IMR-90 (cell line): ENCODE data around the gene ZNF451. TPM values are rescaled to one million over a fixed set of nuclear protein-coding genes. Genes with fewer than 3 reads are reported as not detected.

Experiments
- ATAC-seq: fragments of 200-7000 bp; cut with Tn5 transposase; 2 replicates; pipeline ENCODE4 v1.9.1; 2020; ENCODE audit warnings: low read depth, mild to moderate bottlenecking, moderate library complexity
- BruUV-seq: library from RNA; stranded (reverse); fragments of 400-500 nt; replicated peaks from 2 replicates; lab custom pipeline; 2021; lab: Mats Ljungman, UMichigan
- CTCF ChIA-PET: fragments of 300-600 bp; formaldehyde crosslinking; extraction: SDS; loops from one replicate; lab custom pipeline; 2021; ENCODE audit warnings: antibody characterized with exemption; lab: Yijun Ruan, JAX
- POLR2A ChIA-PET: fragments of 300-600 bp; sonication (Branson Sonifier 250); formaldehyde crosslinking; loops from one replicate; lab custom pipeline; 2022; ENCODE audit warnings: antibody characterized with exemption; ENCODE audit not compliant: unreplicated experiment; lab: Charles Lee
- DNase-seq: peaks from one replicate; pipeline ENCODE4 v3.0.0; 2013
- H2AFZ ChIP-seq: replicated peaks from 2 replicates; pipeline ENCODE3; 2013; ENCODE audit warnings: low read length, mild to moderate bottlenecking; ENCODE audit not compliant: poor library complexity
- H2AK5ac ChIP-seq: 2 replicates; pipeline ENCODE4 v1.6.1; 2013; ENCODE audit warnings: low read depth, low read length, inconsistent platforms
- H2AK9ac ChIP-seq: replicated peaks from 2 replicates; pipeline ENCODE3; 2013; ENCODE audit warnings: mild to moderate bottlenecking, low read depth, low read length, moderate library complexity; ENCODE audit not compliant: poor library complexity
- H2BK120ac ChIP-seq: 2 replicates; pipeline ENCODE4 v1.6.1; 2013; ENCODE audit warnings: low read depth, low read length, inconsistent platforms
- H2BK15ac ChIP-seq: 3 replicates; pipeline ENCODE4 v1.6.1; 2013; ENCODE audit warnings: low read depth, low read length, inconsistent platforms
- H2BK20ac ChIP-seq: 2 replicates; pipeline ENCODE4 v1.6.1; 2013; ENCODE audit warnings: low read depth, mild to moderate bottlenecking, inconsistent platforms, low read length, moderate library complexity
- H2BK5ac ChIP-seq: 2 replicates; pipeline ENCODE4 v1.6.1; 2013; ENCODE audit warnings: mild to moderate bottlenecking, low read depth, low read length, inconsistent platforms; ENCODE audit not compliant: poor library complexity, severe bottlenecking
- H3K14ac ChIP-seq: replicated peaks from 2 replicates; pipeline ENCODE4 v1.6.1; 2013; ENCODE audit warnings: low read depth, low read length, inconsistent platforms
- H3K18ac ChIP-seq: 2 replicates; pipeline ENCODE4 v1.6.1; 2013; ENCODE audit warnings: low read depth, low read length, control low read depth
- H3K23ac ChIP-seq: 2 replicates; pipeline ENCODE4 v1.6.1; 2013; ENCODE audit warnings: low read depth, low read length, inconsistent platforms
- H3K27ac ChIP-seq: 2 replicates; pipeline ENCODE4 v1.5.1; 2013; ENCODE audit warnings: mild to moderate bottlenecking, control low read depth, low read length; ENCODE audit not compliant: insufficient read depth
- H3K27me3 ChIP-seq: 2 replicates; pipeline ENCODE4 v1.6.1; 2013; ENCODE audit warnings: low read length; ENCODE audit not compliant: control insufficient read depth, insufficient read depth
- H3K36me3 ChIP-seq: 2 replicates; pipeline ENCODE4 v1.6.1; 2013; ENCODE audit warnings: low read length, mixed read lengths; ENCODE audit not compliant: control insufficient read depth, insufficient read depth
- H3K4ac ChIP-seq: 2 replicates; pipeline ENCODE4 v1.6.1; 2013; ENCODE audit warnings: low read depth, low read length, inconsistent platforms
- H3K4me1 ChIP-seq: 2 replicates; pipeline ENCODE4 v1.6.1; 2013; ENCODE audit warnings: low read length, mixed read lengths; ENCODE audit not compliant: control insufficient read depth, insufficient read depth
- H3K4me2 ChIP-seq: 2 replicates; pipeline ENCODE4 v1.6.1; 2013; ENCODE audit warnings: low read depth, mild to moderate bottlenecking, control low read depth, low read length, moderate library complexity
- H3K4me3 ChIP-seq: 2 replicates; pipeline ENCODE4 v1.5.1; 2013; ENCODE audit warnings: low read depth, mild to moderate bottlenecking, control low read depth, low read length, moderate library complexity; ENCODE audit not compliant: insufficient read depth
- H3K56ac ChIP-seq: 2 replicates; pipeline ENCODE4 v1.6.1; 2013; ENCODE audit warnings: low read length, inconsistent platforms; ENCODE audit not compliant: insufficient read depth; ENCODE audit errors: extremely low read depth
- H3K79me1 ChIP-seq, 2 experiments: 2 replicates each; pipeline ENCODE4 v1.6.1; 2013; ENCODE audit warnings: low read length in 2 of 2, inconsistent platforms in 1 of 2, low read depth in 1 of 2
- H3K9ac ChIP-seq: 2 replicates; pipeline ENCODE4 v1.6.1; 2013; ENCODE audit warnings: low read depth, low read length, control low read depth
- H3K9me1 ChIP-seq: 2 replicates; pipeline ENCODE4 v1.6.1; 2013; ENCODE audit warnings: low read length, inconsistent platforms; ENCODE audit not compliant: insufficient read depth
- H3K9me3 ChIP-seq: 2 replicates; pipeline ENCODE4 v1.6.1; 2013; ENCODE audit warnings: low read length; ENCODE audit not compliant: control insufficient read depth, insufficient read depth
- H4K20me1 ChIP-seq: 2 replicates; pipeline ENCODE4 v1.6.1; 2013; ENCODE audit warnings: low read length, inconsistent platforms; ENCODE audit not compliant: insufficient read depth
- H4K5ac ChIP-seq: 2 replicates; pipeline ENCODE4 v1.6.1; 2013; ENCODE audit warnings: mild to moderate bottlenecking, low read depth, low read length, control low read depth
- H4K8ac ChIP-seq, 2 experiments: 2 replicates each; pipeline ENCODE4 v1.6.1; 2013; ENCODE audit warnings: low read depth in 2 of 2, low read length in 2 of 2, control low read depth in 1 of 2, inconsistent platforms in 1 of 2
- H4K91ac ChIP-seq: 2 replicates; pipeline ENCODE4 v1.6.1; 2013; ENCODE audit warnings: low read depth, low read length, inconsistent platforms; ENCODE audit not compliant: insufficient read depth
- BHLHE40 ChIP-seq: fragments of 150-350 bp; IDR thresholded peaks from 2 replicates; pipeline ENCODE4 v1.6.1; 2016; ENCODE audit warnings: mild to moderate bottlenecking, low read depth, low read length
- CEBPB ChIP-seq: IDR thresholded peaks from 2 replicates; pipeline ENCODE4 v1.6.1; 2012; ENCODE audit warnings: low read depth, low read length, improper control_type of control experiment
- CHD1 ChIP-seq: IDR thresholded peaks from 2 replicates; pipeline ENCODE4 v1.6.1; 2012; ENCODE audit warnings: low read depth, low read length, improper control_type of control experiment
- FOS ChIP-seq: fragments of 150-350 bp; IDR thresholded peaks from 2 replicates; pipeline ENCODE4 v1.6.1; 2016; ENCODE audit warnings: low read depth, low read length
- MAFK ChIP-seq: IDR thresholded peaks from 2 replicates; pipeline ENCODE4 v1.6.1; 2012; ENCODE audit warnings: low read depth, low read length, improper control_type of control experiment
- MXI1 ChIP-seq: IDR thresholded peaks from 2 replicates; pipeline ENCODE4 v1.6.1; 2012; ENCODE audit warnings: low read depth, mild to moderate bottlenecking, low read length, moderate library complexity, borderline replicate concordance
- NFE2L2 ChIP-seq: fragments of 150-350 bp; IDR thresholded peaks from 2 replicates; pipeline ENCODE4 v1.6.1; 2016; ENCODE audit warnings: low read depth, mild to moderate bottlenecking, low read length
- POLR2A ChIP-seq: IDR thresholded peaks from 2 replicates; pipeline ENCODE4 v1.6.1; 2012; ENCODE audit warnings: mild to moderate bottlenecking, low read depth, low read length
- RAD21 ChIP-seq: IDR thresholded peaks from 2 replicates; pipeline ENCODE4 v1.6.1; 2012; ENCODE audit warnings: low read length, improper control_type of control experiment
- RCOR1 ChIP-seq: IDR thresholded peaks from 2 replicates; pipeline ENCODE4 v1.6.1; 2012; ENCODE audit warnings: mild to moderate bottlenecking, low read length, improper control_type of control experiment; ENCODE audit not compliant: insufficient replicate concordance
- RFX5 ChIP-seq: IDR thresholded peaks from 2 replicates; pipeline ENCODE4 v1.8.0; 2012; ENCODE audit warnings: low read depth, mild to moderate bottlenecking, low read length, moderate library complexity
- SMC3 ChIP-seq: fragments of 150-350 bp; IDR thresholded peaks from 2 replicates; pipeline ENCODE4 v1.6.1; 2016; ENCODE audit warnings: low read depth, mild to moderate bottlenecking, antibody characterized with exemption, low read length, moderate library complexity
- WGBS, 2 experiments: methylation state at CpG; one replicate each; pipeline versions ENCODE4 v1.1.5 to v1.1.7; 2013; ENCODE audit warnings: missing lambda C conversion rate in 2 of 2; ENCODE audit not compliant: insufficient read length in 1 of 2; ENCODE audit errors: extremely low coverage in 2 of 2; 5-methylcytosine and 5-hydroxymethylcytosine counted together
- dilution Hi-C: fragments of 300-500 bp; cut with HindIII; formaldehyde crosslinking; loops from one replicate; pipeline ENCODE4 v1.14.3; 2018; ENCODE audit warnings: low sequenced_read_pairs; ENCODE audit not compliant: unreplicated experiment
- in situ Hi-C: fragments of 300-500 bp; cut with MboI; formaldehyde crosslinking; loops from 3 replicates; pipeline ENCODE4 v1.14.3; 2019; ENCODE audit warnings: low sequenced_read_pairs, inconsistent platforms, mixed read lengths
- intact Hi-C: fragments of 100-400 bp; cut with micrococcal nuclease; formaldehyde crosslinking; loops from 2 replicates; pipeline ENCODE4 v1.10.0; 2022
- polyA plus RNA-seq, 3 experiments: library from polyadenylated mRNA; depleted of rRNA; stranded (reverse); fragments of >200 nt; gene quantifications; 2 replicates each; pipeline ENCODE4 v1.2.3, GENCODE V29; 2012; ENCODE audit warnings: low replicate concordance in 1 of 3
- total RNA-seq: library from RNA; depleted of rRNA; stranded (reverse); fragments of >200 nt; gene quantifications from 2 replicates; pipeline ENCODE4 v1.2.3, GENCODE V29; 2012
- TF ChIP-seq, protein P1 (sequence below): conservative IDR thresholded peaks from 2 replicates; pipeline ENCODE4 v1.5.1; 2012; ENCODE audit warnings: mild to moderate bottlenecking, low read depth, low read length, improper control_type of control experiment
- TF ChIP-seq, protein P2 (sequence below): fragments of 150-350 bp; IDR thresholded peaks from 2 replicates; pipeline ENCODE4 v1.6.1; 2017; ENCODE audit warnings: mild to moderate bottlenecking, antibody characterized with exemption, low read length, low read depth
- TF ChIP-seq, protein P3 (sequence below): fragments of 150-350 bp; IDR thresholded peaks from 2 replicates; pipeline ENCODE4 v1.6.1; 2016; ENCODE audit warnings: low read depth, mild to moderate bottlenecking, low read length, moderate library complexity, borderline replicate concordance

Gene ZNF451
- total and polyA plus RNA-seq, 2 of the 4 experiments (the other 2 are of a cell fraction): 10.0 to 48.6 TPM

DNA sequence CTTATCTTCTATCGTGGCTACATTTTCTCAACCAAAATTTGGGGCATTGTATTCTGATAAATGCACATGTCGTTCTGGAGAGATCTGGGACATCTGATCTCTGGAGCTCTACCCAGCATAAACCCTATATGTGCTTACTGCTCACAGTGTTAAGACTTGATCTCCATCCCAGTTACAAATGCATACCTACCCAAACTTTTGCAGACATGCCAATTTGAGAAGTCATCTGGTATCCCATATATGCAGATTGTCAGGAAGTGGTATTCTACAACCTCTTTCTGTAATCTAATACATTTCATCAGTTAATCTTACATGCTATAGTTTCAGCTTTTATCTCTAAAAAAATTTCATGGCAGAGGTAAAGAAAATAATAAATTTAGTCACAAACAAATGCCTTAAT, 93.3 kb downstream of the ZNF451 start:
- H3K9me1 ChIP-seq: peaks cover 8% of the 10 kb centered on the region; the same call in 1 of the 2 replicates
- no peak overlapping the region for H3K9ac ChIP-seq
- CTCF ChIA-PET: interaction anchor here (1.0 kb wide), 1 partner anchor 83 kb away, joined by 3 read pairs; no protein-coding TSS in a partner anchor
- WGBS, 2 experiments: 83% methylated on average over 1 of the region's 2 CpGs; no CpG with 5 or more reads in 1 of the 2 experiments
- peaks cover 10 to 47% of the 10 kb centered on the region in 2 experiments; a peak in 3 of 4 replicates for H3K79me1 ChIP-seq
- DNase-seq: peak; percentile 38
- peak overlapping the region; percentile 62 for H2BK5ac ChIP-seq
- H2BK15ac ChIP-seq: no peak overlapping the region
- no peak; the same call in 1 of the 2 replicates for ATAC-seq
- peak overlapping the region; percentile 15; the same call in 1 of the 2 replicates for H3K27ac ChIP-seq
- BruUV-seq: no TSS peak
- no peak overlapping the region for H2BK120ac ChIP-seq
- H3K9me3 ChIP-seq: no peaks in the 10 kb centered on the region
- peak overlapping the region in 1 of 2 experiments; percentile 27; a peak in 1 of 4 replicates for H4K8ac ChIP-seq
- H4K5ac ChIP-seq: peak overlapping the region; percentile 15; the same call in 1 of the 2 replicates
- H3K56ac ChIP-seq: no peak overlapping the region
- H4K91ac ChIP-seq: no peak overlapping the region
- H3K36me3 ChIP-seq: peaks cover 27% of the 10 kb centered on the region
- no peak overlapping the region; the same call in 1 of the 2 replicates for H3K4me2 ChIP-seq
- H3K4me3 ChIP-seq: no peak overlapping the region
- POLR2A ChIA-PET: no interaction called here
- peaks cover 16% of the 10 kb centered on the region for H3K4me1 ChIP-seq
- H3K23ac ChIP-seq: peak overlapping the region; percentile 79; the same call in 1 of the 2 replicates
- H4K20me1 ChIP-seq: peaks cover 35% of the 10 kb centered on the region
- intact Hi-C loops (loop anchor here (2.0 kb wide), 1 partner anchor 133 kb away; the partner anchor contains the start of gene PRIM2), dilution Hi-C loops (no loop called here), in situ Hi-C loops (loop anchor here (5.0 to 10.0 kb wide), 2 partner anchors 134 to 279 kb away; partner anchors contain the start of gene PRIM2)
- H2AFZ ChIP-seq: no peak overlapping the region
- no peak overlapping the region for H2AK5ac ChIP-seq
- H3K27me3 ChIP-seq: no peaks in the 10 kb centered on the region
- no peak overlapping the region for H2BK20ac ChIP-seq
- H3K18ac ChIP-seq: peak overlapping the region; percentile 51; the same call in 1 of the 2 replicates
- H3K14ac ChIP-seq: peak overlapping the region; percentile 55; the same call in 1 of the 2 replicates
- H2AK9ac ChIP-seq: no peak overlapping the region
- H3K4ac ChIP-seq: peak overlapping the region; percentile 60; the same call in 1 of the 2 replicates
- no peak for TF ChIP-seq MXI1
- no peak for TF ChIP-seq CHD1
- no peak for TF ChIP-seq POLR2A
- no peak for TF ChIP-seq SMC3
- TF ChIP-seq RAD21: no peak
- no peak for TF ChIP-seq CEBPB
- TF ChIP-seq RFX5: no peak
- no peak for TF ChIP-seq RCOR1
- no peak for TF ChIP-seq MAFK
- TF ChIP-seq FOS: no peak
- no peak for TF ChIP-seq BHLHE40
- TF ChIP-seq, protein P1, sequence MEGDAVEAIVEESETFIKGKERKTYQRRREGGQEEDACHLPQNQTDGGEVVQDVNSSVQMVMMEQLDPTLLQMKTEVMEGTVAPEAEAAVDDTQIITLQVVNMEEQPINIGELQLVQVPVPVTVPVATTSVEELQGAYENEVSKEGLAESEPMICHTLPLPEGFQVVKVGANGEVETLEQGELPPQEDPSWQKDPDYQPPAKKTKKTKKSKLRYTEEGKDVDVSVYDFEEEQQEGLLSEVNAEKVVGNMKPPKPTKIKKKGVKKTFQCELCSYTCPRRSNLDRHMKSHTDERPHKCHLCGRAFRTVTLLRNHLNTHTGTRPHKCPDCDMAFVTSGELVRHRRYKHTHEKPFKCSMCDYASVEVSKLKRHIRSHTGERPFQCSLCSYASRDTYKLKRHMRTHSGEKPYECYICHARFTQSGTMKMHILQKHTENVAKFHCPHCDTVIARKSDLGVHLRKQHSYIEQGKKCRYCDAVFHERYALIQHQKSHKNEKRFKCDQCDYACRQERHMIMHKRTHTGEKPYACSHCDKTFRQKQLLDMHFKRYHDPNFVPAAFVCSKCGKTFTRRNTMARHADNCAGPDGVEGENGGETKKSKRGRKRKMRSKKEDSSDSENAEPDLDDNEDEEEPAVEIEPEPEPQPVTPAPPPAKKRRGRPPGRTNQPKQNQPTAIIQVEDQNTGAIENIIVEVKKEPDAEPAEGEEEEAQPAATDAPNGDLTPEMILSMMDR: no peak
- TF ChIP-seq, protein P2, sequence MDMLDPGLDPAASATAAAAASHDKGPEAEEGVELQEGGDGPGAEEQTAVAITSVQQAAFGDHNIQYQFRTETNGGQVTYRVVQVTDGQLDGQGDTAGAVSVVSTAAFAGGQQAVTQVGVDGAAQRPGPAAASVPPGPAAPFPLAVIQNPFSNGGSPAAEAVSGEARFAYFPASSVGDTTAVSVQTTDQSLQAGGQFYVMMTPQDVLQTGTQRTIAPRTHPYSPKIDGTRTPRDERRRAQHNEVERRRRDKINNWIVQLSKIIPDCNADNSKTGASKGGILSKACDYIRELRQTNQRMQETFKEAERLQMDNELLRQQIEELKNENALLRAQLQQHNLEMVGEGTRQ: no peak
- no peak for TF ChIP-seq NFE2L2
- TF ChIP-seq, protein P3, sequence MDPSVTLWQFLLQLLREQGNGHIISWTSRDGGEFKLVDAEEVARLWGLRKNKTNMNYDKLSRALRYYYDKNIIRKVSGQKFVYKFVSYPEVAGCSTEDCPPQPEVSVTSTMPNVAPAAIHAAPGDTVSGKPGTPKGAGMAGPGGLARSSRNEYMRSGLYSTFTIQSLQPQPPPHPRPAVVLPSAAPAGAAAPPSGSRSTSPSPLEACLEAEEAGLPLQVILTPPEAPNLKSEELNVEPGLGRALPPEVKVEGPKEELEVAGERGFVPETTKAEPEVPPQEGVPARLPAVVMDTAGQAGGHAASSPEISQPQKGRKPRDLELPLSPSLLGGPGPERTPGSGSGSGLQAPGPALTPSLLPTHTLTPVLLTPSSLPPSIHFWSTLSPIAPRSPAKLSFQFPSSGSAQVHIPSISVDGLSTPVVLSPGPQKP: no peak
